Activated CD8-positive, alpha-beta memory T cell treated with anti-CD3 and anti-CD28 coated beads, Interleukin-2, amount 50 U/mL, for 4 hours (primary cell): Measurements from ENCODE around the gene RNASEH2B.

Experiments
- DNase-seq: peaks from one replicate; pipeline ENCODE4 v3.0.0-alpha.2; 2020

Gene RNASEH2B

DNA sequence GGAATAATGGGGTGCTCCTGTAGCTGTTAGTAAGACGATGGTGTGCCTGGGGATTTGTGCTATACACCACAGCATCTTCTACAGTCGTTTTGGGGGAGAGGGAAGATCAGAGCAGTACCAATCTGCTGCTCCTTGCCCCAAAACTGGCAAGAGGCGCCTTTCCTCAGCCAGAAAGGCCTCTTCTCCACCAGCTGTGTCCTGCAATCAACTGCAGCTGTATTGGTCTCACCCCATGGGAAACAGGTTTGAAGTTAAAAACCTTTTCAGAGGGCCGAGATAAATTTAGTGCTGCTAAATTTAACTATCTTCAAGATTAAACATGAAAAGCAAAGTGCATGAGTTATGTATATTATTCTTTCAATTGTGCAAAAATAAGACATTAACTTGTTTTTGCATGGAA is 1.2 kb upstream of the RNASEH2B start:
- no peak for DNase-seq

DNA sequence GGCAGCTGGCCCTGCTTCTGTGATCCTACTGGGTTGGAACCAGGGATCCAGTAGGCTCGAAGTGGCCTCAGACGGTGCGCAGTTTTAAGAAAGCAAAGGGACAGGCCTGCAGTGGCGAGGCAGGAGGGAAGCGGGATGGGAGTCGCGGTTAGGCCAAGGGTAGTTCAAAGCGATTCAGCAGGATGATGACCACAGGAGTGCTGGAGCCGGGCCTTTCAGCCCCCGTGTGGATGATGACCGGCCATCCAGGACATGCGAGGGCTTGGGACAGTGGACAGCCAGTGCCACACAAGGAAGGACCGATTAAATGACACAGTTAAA is 854 bp downstream of the RNASEH2B start:
- DNase-seq = no peak

DNA sequence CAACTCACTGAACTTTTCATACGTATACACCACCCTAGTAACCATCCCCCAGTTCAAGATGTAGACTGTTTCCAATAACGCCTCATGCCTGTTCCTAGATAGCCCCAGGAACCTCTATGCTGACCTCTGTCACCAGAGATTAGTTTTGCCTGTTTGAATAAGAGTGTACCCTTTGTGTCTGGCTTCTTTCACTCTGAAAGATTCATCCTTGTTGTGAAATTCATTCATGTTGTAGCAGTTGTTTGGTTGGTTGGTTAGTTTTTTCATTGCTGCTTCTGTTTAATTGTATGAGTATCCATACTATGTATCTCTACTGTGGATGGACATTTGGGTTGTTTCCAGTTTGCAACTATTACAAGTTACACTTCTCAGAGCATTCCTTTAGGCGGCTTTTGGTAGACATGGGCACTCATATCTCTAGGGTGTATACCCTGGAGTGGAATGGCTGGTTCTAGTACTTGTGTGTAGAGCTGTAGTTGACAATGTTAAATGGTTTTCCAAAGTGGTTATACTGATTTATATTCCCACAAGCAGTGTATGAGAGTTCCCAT is 1.6 kb downstream of the RNASEH2B start:
- no peak for DNase-seq

DNA sequence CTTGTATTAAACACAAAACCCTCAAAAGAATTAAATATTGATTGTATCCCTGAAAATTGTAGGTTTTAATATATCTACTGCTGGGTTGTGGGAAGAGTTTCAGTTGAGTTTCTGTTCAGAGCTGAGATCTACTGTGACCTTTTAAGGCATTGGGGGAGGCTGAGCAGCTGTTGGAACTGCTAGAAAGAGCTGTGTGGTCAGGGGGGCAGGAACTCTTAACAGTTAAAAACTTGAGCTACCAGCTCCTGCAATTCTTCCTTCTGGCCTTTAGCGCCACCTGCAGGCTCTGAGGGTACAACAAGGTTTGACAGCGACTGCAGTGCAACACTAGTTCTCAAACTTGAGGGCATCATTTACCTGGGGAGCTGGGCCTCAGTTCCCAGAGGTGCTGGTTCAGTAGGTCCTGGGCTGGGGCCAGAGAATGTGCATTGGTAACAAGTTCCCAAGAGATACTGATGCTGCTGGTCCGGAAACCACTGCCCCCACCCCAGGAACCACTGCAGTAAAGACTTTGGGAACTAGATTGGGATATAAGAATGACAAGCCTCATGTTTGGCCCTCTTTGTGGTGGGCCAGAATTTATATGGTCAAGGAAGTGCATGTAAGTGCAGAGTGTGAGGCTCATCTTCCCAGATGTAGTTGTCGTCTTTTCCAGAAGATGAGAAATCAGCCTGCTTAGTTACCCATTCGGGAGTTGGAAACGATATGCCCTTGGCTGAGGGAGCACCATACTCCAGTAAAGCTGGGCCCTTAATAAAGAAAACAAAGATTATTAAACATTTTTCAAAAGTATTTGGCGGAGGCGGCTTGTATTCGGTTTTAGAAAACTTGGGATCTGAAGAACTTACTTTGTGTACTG is 2.6 kb downstream of the RNASEH2B start:
- DNase-seq = peak; percentile 94

DNA sequence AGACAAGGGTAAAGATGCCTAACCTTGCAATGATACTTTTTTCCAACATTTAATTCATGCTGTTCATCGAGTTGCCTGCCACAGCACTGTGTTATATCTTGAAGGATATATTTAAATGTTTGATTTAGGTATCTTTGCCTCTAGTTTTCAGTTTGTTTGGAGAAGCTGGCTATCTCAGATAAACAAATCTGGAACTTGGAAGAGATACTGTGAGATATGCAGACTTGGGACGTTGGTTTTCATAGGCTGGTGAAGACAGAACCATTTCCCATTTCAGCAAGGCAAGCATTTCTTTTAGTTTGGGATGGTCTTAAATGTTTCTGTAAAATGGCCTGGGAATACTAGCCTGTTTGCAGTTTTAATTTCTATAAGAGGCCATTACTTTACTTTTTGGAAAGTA is 3.3 kb downstream of the RNASEH2B start:
- DNase-seq = no peak

DNA sequence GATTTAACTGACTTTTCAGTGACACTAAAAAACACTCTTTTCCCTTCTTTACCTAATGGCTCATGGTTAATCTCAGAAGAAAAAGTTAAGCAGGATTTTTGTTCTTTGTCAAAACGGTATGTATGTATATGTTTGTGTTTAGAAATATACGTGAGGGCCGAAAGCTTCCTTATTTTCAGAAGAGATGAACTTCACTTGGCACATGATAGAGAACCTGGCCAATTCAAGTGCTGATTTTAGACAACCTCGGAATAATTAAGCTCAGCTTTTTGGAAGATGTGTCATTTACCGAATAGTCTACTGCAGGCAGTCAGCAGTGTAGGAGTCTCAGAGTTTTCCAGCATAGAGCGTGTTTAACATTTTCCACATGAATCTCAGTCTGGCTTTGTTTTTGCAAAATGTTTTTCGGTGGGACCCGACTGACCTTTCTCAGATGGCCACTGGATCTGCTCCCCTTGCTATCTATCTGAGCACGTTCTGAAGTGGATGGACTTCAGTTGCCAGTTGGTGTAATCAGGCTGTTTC is 4.6 kb downstream of the RNASEH2B start:
- DNase-seq = no peak

DNA sequence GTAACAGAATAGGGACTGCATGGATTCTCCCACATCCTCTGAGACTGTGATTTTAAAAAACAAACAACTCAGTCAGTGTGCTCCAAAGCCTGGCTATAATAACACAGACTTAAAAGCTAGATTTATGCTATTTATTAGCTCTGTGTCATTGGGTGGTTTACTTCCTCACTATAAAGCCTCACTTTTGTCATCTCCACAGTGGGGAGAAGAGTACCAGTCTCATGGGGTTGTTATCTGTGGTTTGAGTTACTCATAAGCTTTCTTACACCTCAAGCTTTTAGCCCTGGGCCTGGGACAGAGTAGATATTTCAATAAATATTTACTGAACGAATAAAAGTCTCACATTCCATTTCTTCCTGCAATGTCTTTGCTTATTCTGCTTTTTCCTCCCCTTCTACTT is 5.3 kb downstream of the RNASEH2B start:
- DNase-seq = no peak

DNA sequence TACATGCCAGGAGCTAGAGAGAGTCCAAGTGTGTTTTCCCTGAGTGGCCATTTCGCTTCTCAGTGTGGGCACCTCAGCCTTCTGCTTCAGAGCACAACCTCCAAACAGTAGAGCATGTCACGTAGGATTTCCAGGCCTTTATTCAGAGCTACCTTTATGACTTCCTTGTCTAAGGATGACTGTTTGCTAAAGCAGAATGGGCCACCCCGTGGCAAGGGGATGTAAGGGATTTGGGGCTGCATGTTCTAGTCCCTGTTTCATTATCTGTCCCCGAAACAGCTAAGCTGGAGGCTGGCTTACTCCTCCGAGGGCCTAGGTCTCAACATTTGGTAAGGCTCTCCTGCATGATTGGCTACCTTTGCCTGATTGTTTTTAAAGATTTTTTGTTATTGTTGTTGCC is 6.0 kb downstream of the RNASEH2B start:
- DNase-seq = no peak

DNA sequence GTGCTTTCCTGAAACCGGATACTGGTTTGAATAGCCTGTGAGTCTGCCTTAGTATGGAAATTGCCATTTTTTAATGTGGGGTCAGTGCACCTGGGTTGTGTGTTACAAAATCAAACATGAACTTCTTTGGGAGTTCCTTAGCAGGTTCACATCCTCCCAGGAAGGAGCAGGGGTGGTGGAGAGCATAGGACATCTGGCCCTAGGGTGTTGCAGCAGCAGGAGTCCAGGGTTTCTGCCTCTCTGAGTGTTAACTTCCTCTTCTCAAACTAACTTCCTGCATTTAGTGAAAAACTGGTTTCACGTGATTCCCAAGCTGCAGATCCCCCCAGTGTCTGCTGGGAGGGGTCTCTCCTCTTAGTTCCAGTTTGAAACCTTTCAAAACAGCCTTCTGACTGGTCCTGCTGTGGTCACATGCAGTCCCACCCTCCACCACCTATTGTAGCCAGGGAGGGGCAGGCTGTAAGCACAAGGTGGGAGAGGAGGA is 7.2 kb downstream of the RNASEH2B start:
- DNase-seq = no peak

DNA sequence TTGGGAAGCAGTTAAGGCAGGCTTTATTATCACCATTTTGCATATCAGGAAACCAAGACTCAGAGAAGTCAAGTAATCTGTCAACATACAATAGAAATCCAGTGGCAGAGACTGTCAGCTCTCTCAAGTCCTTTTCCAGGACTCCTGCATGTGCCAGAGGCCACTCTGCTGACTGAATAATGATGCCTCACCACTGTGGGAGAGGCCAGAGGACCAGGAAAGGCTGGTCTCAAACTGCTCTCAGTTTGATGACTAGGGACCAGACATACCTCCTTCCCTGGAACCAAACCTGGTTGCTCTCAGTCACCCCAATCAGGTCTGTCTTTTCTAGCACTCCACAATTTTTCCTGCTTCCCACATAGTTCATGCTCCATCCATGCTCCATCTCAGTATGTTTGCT is 8.0 kb downstream of the RNASEH2B start:
- DNase-seq = no peak

DNA sequence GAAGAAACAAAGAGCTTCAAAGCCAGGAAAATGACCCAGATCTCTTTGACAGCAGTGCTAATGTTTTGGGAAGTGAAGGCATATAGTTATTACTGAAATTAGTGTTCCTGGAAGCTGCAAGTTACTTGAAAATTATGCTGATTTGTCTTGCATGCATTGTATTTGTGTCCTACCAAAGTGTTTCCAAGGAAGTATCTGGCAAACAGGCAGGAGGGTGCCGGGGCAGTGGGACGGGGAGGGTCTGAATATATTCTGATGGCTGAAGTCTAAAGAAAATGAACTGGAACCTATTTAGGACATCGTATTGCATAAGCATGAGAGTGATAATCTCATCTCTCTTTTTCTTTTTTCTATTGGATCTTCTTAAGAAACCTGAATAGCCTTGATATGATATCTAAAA is 9.0 kb downstream of the RNASEH2B start:
- DNase-seq = no peak

DNA sequence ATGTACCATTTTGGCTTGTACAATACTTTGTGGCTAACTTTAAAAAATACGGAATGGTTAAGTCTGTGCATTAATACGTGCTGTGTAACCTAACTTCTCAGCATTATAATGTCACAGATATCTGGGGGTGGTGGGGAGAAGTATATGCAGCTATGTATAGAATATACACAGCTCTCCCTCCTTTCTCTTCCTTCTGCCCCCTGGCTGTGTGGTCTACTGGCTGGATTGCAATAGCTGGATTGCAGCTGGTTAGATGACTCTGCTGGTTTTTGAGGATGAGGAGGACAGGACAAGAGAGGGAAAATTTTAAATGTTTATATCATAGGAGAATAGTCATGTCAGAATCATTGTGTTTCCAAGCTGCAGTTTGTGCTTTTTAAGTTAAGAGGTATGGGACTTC is 9.7 kb downstream of the RNASEH2B start:
- no peak for DNase-seq

DNA sequence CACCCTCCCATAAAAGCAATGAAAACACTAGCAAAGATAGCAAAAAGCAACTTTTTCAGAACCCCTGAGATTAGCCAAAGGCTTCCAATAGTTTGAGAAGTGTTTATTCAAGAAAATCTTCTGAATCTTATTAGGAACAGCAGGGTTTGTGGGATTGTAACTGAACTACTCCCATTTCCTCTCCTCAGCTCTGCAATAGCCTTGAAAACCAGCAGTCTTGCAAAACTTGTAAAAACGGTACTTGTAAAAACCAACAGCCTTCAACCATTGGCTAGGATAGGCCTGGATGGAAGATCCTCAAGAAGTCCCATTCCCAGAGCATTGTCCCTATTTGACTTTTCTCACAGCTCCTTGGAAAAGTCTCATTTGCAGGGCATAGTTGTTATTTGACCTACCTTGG is 12.1 kb downstream of the RNASEH2B start:
- no peak for DNase-seq

DNA sequence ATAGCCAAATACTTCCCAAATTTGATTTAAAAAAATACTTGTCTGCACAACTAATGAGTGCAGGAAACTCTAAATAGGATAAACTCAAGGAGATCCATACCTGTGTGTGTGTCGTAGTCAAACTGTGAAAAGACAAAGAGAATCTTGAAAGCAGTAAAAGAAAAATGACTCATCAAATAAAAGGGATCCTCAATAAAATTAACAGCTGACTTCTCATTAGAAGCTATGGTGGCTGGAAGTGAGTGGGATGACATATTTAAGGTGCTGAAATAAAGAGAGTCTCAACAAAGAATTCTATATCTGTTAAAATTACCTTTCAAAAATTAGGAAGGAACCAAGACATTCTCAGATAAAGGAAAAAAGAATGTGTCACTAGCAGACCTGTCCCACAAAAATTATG is 13.7 kb downstream of the RNASEH2B start:
- DNase-seq = no peak

DNA sequence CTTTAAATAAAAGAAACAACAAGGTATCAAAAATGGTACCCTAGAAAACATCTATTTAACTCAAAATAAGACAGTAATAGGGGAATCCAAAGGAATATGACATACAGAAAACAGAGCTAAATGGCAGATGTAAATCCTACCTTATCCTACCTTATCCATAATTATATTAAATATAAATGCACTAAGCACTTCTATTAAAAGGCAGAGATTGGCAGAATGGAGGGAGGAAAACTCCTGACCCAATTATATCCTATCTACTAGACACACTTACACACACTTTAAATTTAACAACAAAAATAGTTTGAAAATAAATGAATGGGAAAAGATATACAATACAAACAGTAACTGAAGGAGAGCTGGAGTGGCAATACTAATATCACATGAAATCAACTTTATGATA is 14.4 kb downstream of the RNASEH2B start:
- no peak for DNase-seq

DNA sequence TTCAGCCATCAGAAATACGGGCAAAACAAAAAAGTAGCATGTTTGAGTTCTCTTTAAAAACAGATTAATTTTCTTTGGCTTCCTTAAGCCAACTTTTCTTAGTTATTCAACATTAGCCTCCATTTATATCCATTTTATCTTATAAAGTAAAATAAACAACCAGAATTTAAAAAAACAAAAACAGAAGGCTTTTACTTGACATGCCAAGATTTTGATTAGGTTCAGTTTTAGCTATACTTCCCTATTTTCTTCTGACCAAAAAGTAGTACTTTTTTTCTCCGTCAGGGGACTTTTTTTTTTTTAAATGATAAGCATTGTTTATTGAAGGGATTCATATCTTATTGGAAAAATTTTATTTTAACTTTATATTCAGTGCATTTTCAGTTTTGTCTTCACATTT is 18.1 kb downstream of the RNASEH2B start:
- DNase-seq = no peak

DNA sequence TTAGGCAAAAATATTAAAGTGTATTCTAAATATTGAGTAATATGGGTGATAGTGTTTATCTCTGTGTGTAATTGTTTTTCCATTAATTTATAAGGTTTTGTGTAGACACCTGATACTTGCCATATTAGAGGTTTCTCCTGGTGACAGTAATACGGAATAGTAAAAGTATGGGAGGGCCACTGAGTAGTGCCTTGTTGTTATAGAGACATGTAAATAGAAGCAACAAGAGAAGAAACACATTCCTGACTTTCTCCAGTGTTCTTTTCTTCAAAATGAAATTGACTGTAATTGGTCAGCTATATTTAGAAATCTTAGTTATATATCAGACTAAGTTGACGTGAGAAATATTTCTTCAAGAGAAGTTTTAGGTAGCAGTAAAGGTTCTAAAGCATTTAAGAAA is 18.5 kb downstream of the RNASEH2B start:
- DNase-seq = no peak

DNA sequence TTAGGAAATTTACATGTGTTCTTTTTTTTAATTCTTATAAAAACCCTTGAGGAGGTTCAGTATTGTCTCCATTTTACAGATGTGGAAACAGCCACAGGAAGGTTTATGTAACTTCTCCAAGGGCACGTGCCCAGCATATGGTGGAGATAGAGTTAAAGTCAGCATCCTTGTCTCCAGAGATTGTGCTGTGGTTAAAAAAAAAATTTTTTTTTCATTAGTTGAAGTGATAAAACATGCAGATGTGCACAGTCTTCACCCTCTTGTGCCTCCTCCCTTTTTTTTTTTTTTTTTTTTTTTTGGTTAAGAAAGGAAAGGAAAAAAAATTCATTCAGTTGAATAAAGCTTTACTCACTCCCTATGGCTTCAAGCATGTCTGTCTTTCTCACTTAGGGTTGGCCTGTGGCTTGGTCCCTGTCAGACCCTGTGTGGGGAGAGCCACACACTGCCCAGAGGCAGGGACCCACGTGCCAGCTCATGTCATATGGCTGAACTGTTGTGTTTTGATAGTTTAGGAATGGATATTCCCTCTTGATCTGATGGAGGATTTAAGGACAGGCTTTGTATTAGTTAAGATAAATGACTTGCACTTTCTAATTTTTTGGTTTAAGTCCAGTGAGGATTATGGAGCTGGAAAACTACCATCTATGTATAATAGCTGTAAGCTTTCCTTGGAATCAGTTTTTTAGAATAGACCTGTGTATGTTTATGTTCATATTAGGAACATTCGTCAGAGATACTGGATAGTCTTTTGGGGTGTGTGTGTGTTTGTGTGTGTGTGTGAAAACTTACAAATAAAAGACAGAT is 19.3 kb downstream of the RNASEH2B start:
- DNase-seq = no peak

DNA sequence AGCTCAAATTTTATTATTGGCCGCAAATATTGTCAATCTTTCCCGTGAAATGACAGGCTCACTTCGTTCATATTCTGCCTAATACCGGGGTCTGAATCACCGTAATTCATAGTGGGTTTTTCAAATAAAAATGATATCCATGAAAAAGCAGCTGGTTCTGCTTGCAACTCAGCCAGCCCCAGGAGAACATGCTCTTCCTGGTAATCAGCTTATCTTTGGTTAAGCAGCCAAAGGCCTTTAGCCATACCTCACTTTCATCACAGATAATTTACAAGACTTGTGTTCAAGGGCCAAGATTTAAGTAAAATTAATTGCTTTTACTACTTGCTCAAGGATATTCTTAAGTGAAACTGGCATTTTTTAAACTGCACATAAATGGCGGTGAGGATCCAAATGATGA is 22.5 kb downstream of the RNASEH2B start:
- DNase-seq = no peak

DNA sequence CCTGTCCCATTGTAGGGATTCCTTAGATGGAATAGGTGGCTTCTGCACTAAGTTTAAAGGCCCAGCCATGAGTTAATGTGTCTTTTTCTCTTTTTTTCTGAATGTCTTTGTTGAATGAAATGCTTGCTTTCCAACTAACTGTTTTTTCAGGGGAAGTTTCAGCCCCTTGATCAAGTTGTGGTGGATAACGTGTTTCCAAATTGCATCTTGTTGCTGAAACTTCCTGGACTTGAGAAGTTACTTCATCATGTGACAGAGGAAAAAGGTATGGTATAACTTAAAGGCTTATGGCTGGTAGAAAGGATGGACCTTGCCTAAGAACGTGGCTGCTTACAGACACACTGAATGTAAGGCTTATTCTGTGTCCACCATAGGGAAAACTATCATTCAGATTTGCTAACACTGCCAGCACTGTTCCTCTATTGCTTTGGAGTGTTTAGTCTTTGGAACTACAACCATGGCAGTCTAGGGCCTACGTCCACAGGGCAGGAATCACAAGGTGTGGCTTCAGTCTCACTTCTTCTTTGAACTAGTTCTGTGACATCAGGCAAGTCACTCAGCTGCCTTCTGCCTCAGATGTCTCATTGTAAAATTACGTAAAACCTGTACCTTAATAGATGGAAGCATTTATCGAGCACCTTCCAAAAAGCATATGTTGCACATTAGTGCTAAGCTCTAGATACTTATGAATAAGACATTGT is 25.3 kb downstream of the RNASEH2B start:
- DNase-seq = no peak

DNA sequence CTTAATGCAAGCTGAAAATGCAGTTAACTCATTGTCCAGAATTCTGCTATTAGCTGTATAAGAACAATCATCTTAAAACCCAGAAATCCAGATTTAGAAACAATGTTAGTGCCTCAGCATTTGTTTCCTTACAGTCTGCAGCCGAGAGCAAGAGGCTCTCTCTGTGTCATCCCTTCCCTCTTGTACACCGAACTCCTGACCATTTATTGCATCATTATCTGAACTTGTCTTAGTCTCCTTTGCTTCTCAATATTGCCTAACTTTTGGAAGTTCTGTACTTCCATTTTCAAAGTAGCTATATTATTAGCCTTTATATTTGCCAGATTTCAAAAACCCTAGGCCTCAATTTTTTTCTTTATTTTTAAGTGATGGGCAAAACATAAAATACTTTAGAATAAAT is 27.1 kb downstream of the RNASEH2B start:
- DNase-seq = no peak

DNA sequence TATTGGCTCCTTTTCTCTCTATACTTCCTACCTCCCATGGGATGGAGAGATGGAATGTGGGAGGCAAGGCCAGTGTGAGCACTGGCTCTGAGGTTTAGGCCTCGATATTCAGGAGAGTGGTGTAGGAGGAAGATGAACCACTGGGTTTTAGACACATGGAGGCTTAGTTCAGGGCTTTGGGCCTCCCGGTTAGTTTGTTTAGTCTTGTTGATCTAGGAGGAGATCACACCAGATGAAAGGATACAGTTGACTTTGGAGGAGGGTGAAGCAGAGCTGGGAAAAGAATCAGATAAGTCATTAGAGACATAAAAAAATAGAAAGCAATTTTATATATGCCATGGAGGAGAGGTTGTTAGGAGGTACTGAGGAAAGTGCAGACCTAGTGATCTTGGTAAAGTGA is 30.9 kb downstream of the RNASEH2B start:
- DNase-seq = no peak

DNA sequence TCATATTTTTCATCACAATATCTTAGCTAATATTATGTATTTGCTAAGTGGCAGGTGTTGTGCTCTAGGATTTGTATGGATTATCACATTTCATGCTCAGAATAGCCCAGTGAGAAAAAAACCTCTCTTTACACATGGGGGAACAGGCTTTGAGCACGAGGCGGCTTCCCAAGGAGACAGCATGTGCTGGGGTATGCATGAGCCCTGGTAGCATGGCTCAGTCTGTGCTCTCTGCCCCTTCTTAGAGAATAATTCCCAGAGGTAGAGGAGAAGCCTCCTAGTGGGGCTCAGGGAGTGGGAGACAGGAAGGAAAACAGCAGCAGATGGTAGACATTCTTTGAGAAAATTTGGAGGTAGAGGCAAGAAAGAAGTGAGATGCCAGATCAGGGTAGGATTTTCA is 31.6 kb downstream of the RNASEH2B start:
- DNase-seq = no peak
